GM18508 (cell line): ENCODE measurements around the gene GRM7.

Experiments
- ATAC-seq: cut with Tn5 transposase; IDR thresholded peaks from one replicate; pipeline ENCODE4 v1.9.1; 2021; ENCODE audit warnings: moderate number of reproducible peaks; ENCODE audit not compliant: insufficient read depth, unreplicated experiment

GRM7 gene

DNA sequence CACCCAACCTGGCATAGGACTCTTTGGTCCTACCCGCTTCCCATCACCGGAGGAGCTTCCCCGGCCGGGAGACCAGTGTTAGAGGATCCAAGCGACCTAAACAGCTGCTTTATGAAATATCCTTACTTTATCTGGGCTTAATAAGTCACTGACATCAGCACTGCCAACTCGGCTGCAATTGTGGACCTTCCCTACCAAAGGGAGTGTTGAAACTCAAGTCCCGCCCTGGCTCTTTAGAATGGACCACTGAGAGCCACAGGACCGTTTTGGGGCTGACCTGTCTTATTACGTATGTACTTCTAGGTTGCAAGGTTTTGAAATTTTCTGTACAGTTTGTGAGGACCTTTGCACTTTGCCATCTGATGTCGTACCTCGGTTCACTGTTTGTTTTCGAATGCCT is 879.5 kb downstream of the GRM7 start:
- ATAC-seq: no peak

- no peak for ATAC-seq
These were observed 883.9 kb downstream of the GRM7 start for GRCh38 chr3:7744850-7745249.

DNA sequence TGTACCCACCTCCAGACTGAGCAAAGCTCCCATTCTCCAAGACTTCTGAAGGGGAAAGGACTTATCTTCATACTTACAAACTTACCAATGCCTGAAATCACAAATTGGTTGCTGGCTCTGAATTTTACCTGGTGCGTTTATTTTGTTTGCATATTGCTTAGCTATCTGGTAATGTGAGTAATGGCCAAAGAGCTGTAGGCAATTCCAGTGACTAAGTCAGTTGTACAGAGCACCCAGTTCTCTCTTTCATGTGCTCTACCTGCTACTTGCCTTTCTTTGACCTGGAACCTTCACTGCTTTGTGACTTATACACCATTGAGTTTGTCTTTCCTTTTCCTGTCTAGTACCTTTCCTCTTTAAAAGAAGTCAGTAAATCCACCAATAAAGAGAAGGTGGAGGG is 884.8 kb downstream of the GRM7 start:
- ATAC-seq: no peak

GRCh38 chr3:7749931-7750695 is 889.2 kb downstream of the GRM7 start:
- no peak for ATAC-seq

DNA sequence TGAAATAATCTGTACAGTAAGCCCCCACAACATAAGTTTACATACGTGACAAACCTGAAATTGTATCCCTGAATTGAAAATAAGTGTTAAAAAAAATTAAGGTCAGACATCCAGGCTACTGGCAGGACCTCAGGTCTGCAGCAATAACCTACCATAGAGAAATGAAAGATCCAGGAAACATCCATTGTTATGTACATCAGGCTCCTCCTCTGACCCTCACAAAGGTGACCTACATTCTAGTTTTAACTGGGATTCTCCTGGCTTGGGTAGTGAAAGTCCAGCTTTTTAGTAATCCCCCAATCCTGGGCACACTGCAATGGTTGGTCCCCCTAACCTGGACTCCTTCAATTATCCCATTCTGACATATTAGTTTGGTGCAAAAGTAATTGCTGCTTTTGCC is 891.1 kb downstream of the GRM7 start:
- ATAC-seq: no peak

DNA sequence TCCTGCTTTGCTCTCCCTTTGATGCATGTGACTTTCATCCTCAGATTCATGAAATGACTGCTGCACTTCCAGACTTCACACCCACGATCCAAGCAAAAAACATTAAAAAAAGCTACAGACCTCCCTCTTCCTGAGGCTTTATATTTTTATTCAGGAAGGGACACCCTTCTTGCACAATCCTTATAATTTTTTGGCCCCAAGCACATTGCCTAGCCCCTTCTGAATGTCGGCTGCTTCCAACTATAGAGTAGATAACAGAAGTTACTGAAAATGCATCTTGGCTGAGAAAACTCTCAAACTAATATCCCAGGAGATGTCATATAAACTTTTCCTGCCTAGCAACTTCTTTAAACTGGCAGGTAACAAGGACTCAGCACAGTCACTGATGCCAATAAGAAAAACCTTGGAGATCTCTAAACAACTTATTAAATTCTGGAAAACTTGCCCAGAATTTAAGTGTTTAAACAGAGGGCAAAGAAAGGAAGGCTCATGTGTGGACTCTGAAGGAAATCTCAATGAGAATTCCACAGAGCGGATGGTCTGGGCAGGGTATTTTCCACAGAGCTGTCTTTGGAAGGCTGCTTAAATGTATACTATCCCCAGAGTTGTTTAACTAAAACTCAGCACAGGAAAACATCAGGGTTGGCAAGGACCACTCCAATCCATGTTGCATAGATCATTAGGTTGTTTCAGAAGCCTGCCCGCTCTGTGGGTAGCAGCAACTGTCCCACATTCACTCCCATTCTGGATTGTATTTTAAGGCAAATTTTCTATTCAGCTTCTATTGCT is 893.9 kb downstream of the GRM7 start:
- no peak for ATAC-seq

GRCh38 chr3:7759630-7760029 is 898.7 kb downstream of the GRM7 start:
- ATAC-seq: no peak

- no peak for ATAC-seq
These were observed 899.8 kb downstream of the GRM7 start for GRCh38 chr3:7760718-7761117.

DNA sequence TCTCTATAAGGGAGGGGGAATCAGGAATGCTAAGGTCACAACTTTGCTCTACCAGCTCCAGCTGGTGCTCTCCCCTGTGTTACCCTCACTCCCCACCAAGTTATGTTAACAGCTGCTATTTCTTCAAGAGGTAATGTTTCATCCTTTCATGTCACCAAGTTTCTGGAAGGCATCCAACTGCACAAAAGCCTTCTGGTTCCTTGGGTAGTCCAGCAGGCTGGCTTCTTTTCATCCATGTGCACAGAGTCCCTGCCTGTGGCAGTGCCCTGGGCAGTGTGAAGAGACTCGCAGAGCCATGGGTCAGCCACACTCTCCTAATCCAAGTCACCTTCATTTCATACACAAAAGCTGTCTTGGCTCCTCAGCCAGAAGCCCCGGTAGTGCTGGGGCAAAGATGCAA is 903.2 kb downstream of the GRM7 start:
- no peak for ATAC-seq

GRCh38 chr3:7766530-7766929 is 905.6 kb downstream of the GRM7 start:
- no peak for ATAC-seq

- ATAC-seq: no peak
These were observed 918.4 kb downstream of the GRM7 start for GRCh38 chr3:7779331-7779730.

- no peak for ATAC-seq
These were observed 920.5 kb downstream of the GRM7 start for GRCh38 chr3:7781395-7781794.

DNA sequence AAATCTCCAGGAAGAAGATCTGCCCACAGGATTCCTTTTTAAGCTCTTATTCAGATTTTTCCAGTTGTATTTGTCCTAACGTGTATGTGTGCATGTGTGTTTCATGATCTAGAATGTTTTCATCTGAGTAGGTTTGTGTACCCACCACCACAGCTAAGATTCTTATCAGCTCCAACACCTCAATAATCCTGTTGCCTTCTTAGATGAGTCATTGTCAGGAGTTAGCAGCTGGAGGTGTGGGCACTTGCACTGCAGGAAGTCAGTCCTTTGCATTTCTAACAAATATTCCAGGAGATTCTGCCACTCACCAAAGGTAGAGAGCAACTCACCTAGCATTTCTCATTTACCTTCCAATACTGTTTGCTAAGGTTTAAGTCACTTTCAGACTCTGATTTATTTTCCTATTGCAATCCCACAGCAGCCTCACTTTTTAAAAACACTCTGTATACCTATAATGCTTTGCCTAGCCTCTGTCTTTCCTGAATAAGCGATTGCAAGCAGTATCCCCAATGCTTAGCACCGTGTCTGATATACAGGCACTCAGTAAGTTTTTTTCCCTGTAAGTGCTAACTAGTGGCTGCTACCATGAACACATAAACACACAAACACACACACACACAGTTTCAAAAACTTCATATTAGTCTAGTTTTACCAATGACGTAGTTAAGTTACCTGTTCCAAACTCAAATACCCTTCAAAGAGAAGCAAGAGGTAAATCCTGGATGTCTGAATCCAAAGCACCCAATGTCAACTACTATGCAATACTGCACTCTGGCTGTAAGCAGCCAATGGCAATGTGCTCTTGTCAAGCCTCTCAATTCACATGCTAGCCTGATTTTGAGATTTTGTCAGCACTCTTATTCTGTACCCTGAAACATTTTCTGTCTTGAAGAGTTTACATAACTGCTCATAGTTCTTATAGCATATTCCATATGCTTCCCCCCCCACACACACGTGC is 927.2 kb downstream of the GRM7 start:
- ATAC-seq: no peak

GRCh38 chr3:7788881-7789280 is 928.0 kb downstream of the GRM7 start:
- no peak for ATAC-seq

DNA sequence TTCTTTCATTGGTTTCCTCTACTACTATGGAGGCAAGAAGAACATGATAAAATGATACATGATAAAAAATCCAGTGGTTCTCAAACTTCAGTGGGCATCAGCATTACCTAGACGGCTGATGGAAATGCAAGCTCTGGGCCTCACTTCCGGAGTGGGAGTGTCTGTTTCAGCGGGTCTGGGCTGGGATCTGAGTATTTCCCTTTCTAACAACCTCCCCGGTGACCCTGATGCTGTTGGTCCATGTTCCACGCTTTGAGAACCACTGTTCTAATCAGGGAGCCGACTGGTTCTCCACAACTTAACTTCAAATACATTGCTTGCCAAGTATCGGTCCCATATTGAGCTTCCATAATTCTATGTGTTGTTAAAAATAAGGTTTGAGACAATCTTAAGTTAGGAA is 928.4 kb downstream of the GRM7 start:
- ATAC-seq: no peak

GRCh38 chr3:7790141-7790540 is 929.2 kb downstream of the GRM7 start:
- ATAC-seq: no peak
